Measurements from ENCODE around the gene PCNT.

PCNT gene

GRCh38 chr21:46344219-46344915 is 20.4 kb downstream of the PCNT start:
- no peak for DNase-seq

DNA sequence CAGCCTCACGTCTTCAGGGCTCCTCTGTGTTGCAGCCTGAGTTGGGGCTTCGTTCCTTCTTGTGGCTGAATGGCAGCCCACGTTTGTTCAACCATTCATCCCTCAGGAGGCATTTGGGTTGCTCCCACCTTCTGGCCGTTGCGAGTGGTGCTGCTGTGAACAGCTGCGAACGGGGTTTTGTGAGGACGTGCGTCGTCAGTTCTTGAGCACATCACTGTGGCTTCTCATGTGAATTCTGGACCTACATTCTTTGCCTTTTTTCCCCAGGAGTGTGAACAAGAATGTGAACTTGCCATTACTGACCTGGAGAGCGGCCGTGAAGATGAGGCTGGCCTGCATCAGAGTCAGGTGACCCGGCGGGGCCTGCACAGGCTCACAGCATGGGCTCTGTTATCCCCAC is 21.9 kb downstream of the PCNT start:
- DNase-seq = no peak

DNA sequence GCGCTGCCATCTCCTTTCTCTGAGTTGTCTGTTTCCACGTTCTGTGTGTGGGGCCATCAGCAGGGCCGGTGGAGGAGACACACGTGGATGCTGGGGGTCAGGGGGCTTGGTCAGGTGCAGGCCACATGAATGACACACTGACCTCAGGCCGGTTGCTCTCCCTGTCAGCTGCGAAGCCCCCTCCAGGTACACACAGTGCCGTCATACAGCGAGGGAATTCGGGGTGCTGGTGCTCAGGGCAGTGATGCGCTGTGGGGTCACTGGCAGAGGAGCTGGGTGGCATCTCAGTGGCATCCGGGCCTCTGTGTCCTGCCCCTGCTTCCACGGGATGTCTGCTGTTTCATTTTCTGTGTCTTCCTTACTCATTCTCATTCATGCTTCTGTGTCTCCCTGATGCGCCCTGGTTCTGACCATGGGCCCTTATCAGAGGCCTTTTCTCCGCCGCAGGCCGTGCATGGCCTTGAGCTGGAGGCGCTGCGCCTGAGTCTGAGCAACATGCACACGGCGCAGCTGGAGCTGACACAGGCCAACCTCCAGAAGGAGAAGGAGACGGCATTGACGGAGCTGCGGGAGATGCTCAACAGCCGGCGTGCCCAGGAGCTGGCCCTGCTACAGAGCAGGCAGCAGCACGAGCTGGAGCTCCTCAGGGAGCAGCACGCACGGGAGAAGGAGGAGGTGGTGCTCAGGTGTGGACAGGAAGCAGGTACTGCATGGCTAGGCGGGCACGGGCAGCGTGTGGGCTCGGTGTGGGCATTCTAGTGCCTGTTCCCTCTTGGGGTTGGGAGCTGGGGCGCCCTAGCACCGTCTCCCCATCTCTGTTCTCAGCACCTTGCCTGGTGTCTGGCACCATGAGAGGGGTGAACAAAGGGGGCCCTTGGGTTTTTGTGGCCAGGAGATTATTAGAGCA is 22.6 kb downstream of the PCNT start:
- no peak for DNase-seq

DNA sequence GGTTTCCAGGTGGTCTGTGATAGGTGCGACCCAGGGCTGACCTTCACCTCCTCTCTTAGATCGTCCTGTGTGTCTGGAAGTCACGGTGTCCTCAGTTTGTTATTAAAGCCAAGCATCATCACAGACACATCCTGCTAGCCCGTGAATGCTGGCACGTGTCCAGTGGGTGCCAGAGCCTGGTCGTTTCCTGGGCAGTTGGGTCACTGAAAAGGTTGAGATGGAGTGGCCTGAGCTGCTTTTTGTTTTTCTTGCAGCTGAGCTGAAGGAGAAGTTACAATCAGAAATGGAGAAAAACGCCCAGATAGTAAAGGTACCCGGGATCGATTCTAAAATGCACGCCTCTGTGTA is 23.2 kb downstream of the PCNT start:
- no peak for DNase-seq

DNA sequence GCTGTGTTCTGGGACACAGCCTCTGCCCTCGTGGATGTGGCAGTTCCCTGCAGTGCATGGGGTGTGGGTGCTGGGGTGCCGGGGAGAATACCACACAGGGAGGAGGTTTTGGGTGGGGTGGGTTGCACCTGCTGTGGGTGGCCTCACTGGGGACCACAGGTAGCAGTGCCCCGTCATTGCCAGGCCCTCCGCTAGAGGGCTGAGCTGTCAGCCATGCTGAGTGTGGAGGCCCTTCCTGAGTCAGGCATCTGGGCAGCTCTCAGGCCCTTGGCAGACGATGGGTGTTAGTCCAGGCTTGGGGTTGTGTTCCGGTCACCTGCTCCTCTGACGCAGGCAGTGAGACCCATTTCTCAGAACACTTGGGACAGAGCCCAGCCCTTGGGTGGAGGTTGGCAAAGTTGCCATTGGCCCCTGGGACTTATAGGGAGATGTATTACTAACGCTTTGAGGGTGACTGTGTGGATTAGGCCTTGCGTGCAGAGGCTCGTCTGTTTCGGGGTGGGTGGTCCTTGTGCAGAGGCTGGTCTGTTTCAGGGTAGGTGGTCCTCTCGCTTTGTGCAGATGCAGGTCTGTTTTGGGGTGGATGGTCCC is 23.9 kb downstream of the PCNT start:
- no peak for DNase-seq

DNA sequence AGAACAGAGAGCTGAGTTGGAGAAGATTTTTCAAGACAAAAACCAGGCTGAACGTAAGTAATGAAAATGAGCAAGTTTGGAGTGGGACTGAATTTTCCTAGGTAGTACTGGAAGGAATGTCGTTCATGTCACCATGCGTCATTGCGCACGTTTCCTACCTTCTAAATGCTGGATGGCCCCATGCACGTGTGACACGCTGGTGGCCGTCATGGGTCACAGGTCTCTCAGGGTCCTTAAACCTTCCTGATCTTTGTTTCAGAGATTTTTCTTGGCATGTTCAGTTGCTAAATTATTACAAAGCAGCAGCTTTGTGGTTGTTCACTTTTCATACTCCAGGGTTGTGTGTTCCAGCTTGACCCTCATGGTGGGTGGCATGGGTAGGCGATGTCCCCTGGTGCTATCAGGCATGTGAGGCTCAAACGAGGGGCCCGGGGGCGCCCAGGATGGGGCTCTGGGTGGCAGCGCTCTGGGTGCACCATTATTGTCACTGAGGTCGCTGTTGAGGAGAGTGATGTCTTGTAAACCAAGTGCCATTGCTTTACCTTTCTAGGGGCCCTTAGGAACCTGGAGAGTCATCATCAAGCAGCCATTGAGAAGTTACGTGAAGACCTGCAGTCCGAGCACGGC is 25.3 kb downstream of the PCNT start:
- DNase-seq = no peak

- DNase-seq = no peak
Measured at GRCh38 chr21:46350571-46350970, 26.6 kb downstream of the PCNT start.

DNA sequence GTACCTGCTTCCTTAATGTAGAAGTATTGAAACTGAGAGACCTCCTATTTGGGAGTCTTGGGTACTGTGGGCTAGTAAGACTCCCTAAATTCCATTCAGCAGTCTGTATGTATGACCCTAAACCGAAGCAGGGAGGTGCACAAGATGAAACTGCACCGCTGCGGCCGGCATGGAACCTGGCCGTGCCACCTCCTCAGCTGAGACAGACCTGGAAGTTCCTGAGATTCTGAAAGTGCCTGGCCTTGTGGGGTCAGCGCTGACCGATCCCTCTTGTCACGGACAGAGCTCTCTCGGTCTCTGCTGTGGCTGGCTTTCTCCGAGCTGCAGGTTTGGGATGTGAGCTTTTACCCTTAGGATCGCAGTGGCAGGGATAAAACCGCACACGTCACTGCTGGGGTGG is 27.0 kb downstream of the PCNT start:
- DNase-seq = no peak

GRCh38 chr21:46351476-46352163 is 27.7 kb downstream of the PCNT start:
- no peak for DNase-seq

- DNase-seq = no peak
Measured at GRCh38 chr21:46352164-46352515, 28.2 kb downstream of the PCNT start.

DNA sequence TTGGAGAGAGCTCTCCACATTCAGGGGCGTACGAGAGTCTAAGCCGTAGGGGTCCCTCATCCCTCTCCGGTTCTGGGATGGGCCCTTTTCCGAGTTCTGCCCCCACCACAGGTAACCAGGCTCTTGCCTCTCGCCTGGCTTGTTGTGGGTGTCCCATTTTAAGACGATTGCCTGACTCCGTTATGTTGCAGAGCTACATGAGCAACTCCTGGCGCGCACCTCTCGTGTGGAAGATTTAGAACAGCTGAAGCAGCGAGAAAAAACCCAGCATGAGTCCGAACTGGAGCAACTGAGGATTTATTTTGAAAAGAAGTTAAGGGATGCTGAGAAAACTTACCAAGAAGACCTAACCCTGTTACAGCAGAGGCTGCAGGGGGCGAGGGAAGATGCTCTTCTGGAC is 29.0 kb downstream of the PCNT start:
- DNase-seq = no peak

GRCh38 chr21:46354046-46354445 is 30.1 kb downstream of the PCNT start:
- DNase-seq = no peak

- DNase-seq = no peak
Measured at GRCh38 chr21:46354518-46354917, 30.6 kb downstream of the PCNT start.

DNA sequence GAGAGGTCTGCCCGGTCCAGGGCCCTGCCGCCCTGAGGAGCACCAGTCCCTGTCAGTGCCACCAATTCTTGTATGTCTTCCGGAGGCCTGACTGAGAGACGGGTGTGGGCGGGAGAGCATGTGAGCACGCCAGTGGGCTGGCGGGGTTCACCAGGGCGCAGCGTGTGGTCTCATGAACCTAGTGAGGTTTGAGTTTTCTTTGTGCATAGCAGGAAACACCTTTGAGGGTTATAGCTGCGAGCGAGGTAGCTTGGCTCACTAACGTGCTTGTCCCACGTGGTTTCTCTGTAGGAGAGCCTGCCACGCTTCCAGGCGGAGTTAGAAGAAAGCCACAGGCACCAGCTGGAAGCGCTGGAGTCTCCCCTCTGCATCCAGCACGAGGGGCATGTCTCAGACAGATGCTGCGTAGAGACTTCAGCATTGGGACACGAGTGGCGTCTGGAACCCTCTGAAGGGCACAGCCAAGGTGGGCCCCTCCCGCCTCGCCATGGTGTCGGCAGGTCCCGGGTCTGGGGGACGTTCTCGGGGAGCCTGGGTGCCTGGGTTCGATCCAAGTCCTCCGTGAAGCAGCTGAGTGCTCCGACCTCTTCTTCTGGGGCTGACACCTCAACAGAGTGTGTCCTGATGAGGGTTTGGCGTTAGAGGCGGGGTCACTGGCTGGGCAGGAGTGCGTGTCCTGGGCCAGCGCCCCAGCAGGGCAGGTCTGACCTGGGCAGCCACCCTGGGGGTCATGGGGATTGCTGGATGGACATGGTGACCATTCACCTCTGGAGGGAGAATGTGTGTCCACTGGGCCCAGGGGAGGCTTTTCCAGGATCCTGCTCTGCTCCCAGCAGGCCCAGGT is 31.4 kb downstream of the PCNT start:
- DNase-seq = no peak

GRCh38 chr21:46356005-46356338 is 32.0 kb downstream of the PCNT start:
- no peak for DNase-seq

- DNase-seq = no peak
Measured at GRCh38 chr21:46356494-46357334, 32.8 kb downstream of the PCNT start.

- DNase-seq = no peak
Measured at GRCh38 chr21:46357335-46357604, 33.3 kb downstream of the PCNT start.

DNA sequence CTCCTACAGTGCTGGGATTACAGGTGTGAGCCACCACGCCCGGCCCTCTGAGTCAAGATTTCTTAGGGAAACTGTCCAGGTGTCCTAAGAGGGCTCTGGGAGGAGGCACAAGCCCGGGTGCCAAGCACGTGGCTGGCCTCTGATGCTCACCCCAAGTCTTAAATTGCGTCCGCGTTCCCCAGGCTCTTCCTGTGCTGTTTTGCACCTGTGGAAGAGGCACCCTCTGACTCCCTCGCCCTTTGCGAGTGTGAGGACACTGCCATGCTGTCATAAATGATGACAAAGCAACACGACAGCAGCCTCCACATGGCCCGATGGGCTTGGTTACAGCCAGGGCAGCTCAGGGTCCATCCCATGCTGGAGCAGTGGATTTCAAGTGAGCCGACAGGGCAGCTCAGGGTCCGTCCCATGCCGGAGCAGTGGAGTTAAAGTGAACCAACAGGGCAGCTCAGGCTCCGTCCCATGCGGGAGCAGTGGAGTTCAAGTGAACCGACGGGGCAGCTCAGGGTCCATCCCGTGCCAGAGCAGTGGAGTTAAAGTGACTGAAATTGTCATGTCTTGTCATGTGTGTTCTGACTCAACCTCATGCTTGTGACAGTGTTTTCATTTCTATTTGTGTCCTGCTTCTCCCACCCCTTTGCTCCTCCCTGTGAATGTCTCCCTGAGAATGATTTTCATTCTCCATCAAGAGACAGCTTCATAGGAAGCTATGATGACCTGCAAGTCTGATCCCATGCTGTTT is 33.9 kb downstream of the PCNT start:
- DNase-seq = no peak

DNA sequence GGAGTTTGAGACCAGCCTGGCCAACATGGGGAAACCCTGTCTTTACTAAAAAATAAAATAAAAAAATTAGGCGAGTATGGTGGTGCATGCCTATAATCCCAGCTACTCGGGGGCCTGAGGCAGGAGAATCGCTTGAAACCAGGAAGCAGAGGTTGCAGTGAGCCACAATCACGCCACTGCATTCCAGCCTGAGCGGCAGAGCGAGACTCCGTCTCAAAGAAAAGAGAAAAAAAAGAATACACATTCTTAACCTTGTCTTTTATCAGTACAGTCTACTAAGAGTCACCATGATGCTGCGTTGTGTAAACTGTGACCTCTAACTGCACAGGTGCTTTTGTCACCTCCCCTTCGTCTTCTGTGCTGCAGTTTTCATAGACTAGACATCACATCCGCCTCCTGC is 37.2 kb downstream of the PCNT start:
- DNase-seq = no peak

DNA sequence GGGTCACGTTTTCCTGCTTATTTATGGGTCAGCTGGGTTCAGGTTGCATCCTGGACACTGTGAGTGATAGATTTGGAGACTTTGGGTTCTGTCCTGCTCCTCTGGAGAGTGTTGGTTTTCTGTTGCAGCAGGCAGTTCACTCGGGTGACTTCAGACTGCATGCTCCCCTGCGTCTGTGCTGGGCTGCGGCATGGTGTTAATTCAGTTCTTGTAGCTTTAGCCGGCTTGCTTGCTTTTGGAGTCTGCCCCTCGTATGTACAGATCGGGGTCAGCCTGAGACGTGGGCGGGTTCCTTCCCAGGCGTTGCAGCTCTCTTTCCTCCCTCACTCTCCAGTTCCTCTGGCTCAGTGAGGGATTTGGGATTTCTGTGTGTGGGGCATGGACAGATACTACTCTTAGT is 38.0 kb downstream of the PCNT start:
- DNase-seq = no peak

DNA sequence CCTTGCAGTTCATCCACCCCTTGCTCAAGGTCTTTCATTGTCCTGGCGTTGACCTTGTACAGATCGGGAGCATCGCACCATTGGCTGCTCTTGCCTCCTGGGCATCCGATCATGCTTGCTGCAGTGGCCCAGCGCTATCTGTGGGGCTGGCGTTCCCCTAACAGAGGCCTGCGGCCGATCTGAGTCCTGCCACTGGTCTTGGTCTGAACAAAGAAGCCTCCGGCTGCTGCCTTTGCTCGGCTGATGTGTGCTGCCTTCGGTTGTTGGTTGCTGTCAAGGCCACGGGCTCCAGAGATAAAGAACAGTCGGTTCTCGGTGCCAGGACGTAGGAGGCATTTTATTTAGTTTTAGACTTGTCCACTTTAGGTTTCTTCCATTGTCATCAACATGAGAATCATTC is 39.0 kb downstream of the PCNT start:
- DNase-seq = no peak
